GDM1 (cell line): ENCODE data around the gene THBS1.

ENCODE experiments used
- DNase-seq: peaks from one replicate; lab custom pipeline; 2025; lab: John Stamatoyannopoulos, UW

The THBS1 gene

GRCh38 chr15:39573844-39574243 lies 7.0 kb upstream of the THBS1 start:
- DNase-seq, result no peak

- no peak for DNase-seq
Measured at GRCh38 chr15:39574427-39574826, 6.5 kb upstream of the THBS1 start.

- no peak for DNase-seq
Measured at GRCh38 chr15:39575180-39575579, 5.7 kb upstream of the THBS1 start.

- no peak for DNase-seq
Measured at GRCh38 chr15:39578851-39579486, 1.9 kb upstream of the THBS1 start.

- DNase-seq, result no peak
Measured at GRCh38 chr15:39579487-39580116, 1.3 kb upstream of the THBS1 start.

- peak; percentile 80 for DNase-seq
Measured at GRCh38 chr15:39580117-39580484, 778 bp upstream of the THBS1 start.

- DNase-seq, result no peak
Measured at GRCh38 chr15:39581242-39581792, 438 bp downstream of the THBS1 start.

- no peak for DNase-seq
Measured at GRCh38 chr15:39581793-39582285, 960 bp downstream of the THBS1 start.

GRCh38 chr15:39582286-39582976 lies 1.6 kb downstream of the THBS1 start:
- DNase-seq, result no peak

- no peak for DNase-seq
Measured at GRCh38 chr15:39582977-39583595, 2.2 kb downstream of the THBS1 start.

GRCh38 chr15:39583596-39584265 lies 2.9 kb downstream of the THBS1 start:
- DNase-seq, result no peak

- DNase-seq, result no peak
Measured at GRCh38 chr15:39584266-39584659, 3.4 kb downstream of the THBS1 start.

GRCh38 chr15:39584662-39585388 lies 3.9 kb downstream of the THBS1 start:
- peak; percentile 12 for DNase-seq

- no peak for DNase-seq
Measured at GRCh38 chr15:39585389-39585841, 4.5 kb downstream of the THBS1 start.

- DNase-seq, result no peak
Measured at GRCh38 chr15:39585871-39586301, 5.0 kb downstream of the THBS1 start.

GRCh38 chr15:39586387-39587095 lies 5.7 kb downstream of the THBS1 start:
- no peak for DNase-seq

- DNase-seq, result no peak
Measured at GRCh38 chr15:39587096-39587721, 6.3 kb downstream of the THBS1 start.

- DNase-seq, result no peak
Measured at GRCh38 chr15:39587731-39588530, 7.1 kb downstream of the THBS1 start.

GRCh38 chr15:39588531-39589192 lies 7.8 kb downstream of the THBS1 start:
- DNase-seq, result no peak
